ENCODE data around the gene TMEM169.
A peak's percentile ranks its signal among the peaks of the same experiment; 100 is the strongest.

GRCh38 chr2:216086207-216086893, 4.6 kb downstream of the TMEM169 start:
- no peak for TF ChIP-seq CTCF (IDR thresholded peaks at IDR 0.05; ENCODE audit: low read depth, low read length, missing input control)
- TF ChIP-seq YY1 (IDR thresholded peaks at IDR 0.05): no peak
- TF ChIP-seq SP1 (IDR thresholded peaks at IDR 0.05): no peak
- TF ChIP-seq ZBTB33 (IDR thresholded peaks at IDR 0.05): no peak
- TF ChIP-seq JUND (IDR thresholded peaks at IDR 0.05): no peak
- no peak for TF ChIP-seq ATF3 (IDR thresholded peaks at IDR 0.05)
- no peak for TF ChIP-seq TAF1 (conservative IDR thresholded peaks at IDR 0.05)
- TF ChIP-seq REST (IDR thresholded peaks at IDR 0.05): no peak
- TF ChIP-seq FOXA1 (IDR thresholded peaks at IDR 0.05): no peak
- TF ChIP-seq MAX (IDR thresholded peaks at IDR 0.05): peak; percentile 31
- TF ChIP-seq HNF4G (IDR thresholded peaks at IDR 0.05): peak; percentile 36
